SK-N-DZ (cell line): Measurements from ENCODE around the gene TWF2.

ENCODE experiments used
- DNase-seq: peaks from one replicate; pipeline ENCODE4 v3.0.0-alpha.2; 2015; ENCODE audit warnings: low spot score

Gene TWF2

GRCh38 chr3:52238193-52238760, 681 bp downstream of the TWF2 start:
- peak; percentile 38 for DNase-seq

- DNase-seq, result no peak
These were observed 1.2 kb downstream of the TWF2 start for GRCh38 chr3:52237657-52238172.

- no peak for DNase-seq
These were observed 1.8 kb downstream of the TWF2 start for GRCh38 chr3:52237006-52237656.

GRCh38 chr3:52236424-52236886, 2.5 kb downstream of the TWF2 start:
- no peak for DNase-seq

- no peak for DNase-seq
These were observed 4.2 kb downstream of the TWF2 start for GRCh38 chr3:52234516-52235447.

- DNase-seq, result no peak
These were observed 5.0 kb downstream of the TWF2 start for GRCh38 chr3:52233968-52234367.

GRCh38 chr3:52233108-52233591, 5.8 kb downstream of the TWF2 start:
- DNase-seq, result no peak

- DNase-seq, result no peak
These were observed 6.5 kb downstream of the TWF2 start for GRCh38 chr3:52232279-52233107.

- peak; percentile 39 for DNase-seq
These were observed 7.3 kb downstream of the TWF2 start for GRCh38 chr3:52231502-52232278.

GRCh38 chr3:52230889-52231499, 8.0 kb downstream of the TWF2 start:
- DNase-seq, result no peak

- DNase-seq, result no peak
These were observed 8.5 kb downstream of the TWF2 start for GRCh38 chr3:52230461-52230860.

GRCh38 chr3:52229656-52230055, 9.3 kb downstream of the TWF2 start:
- no peak for DNase-seq

GRCh38 chr3:52228751-52229291, 10.1 kb downstream of the TWF2 start:
- no peak for DNase-seq

- no peak for DNase-seq
These were observed 10.7 kb downstream of the TWF2 start for GRCh38 chr3:52228266-52228665.

- DNase-seq, result no peak
These were observed 11.2 kb downstream of the TWF2 start for GRCh38 chr3:52227766-52228165.

GRCh38 chr3:52227117-52227516, 11.8 kb downstream of the TWF2 start:
- no peak for DNase-seq

GRCh38 chr3:52226229-52226817, 12.6 kb downstream of the TWF2 start:
- DNase-seq, result no peak

- DNase-seq, result no peak
These were observed 13.3 kb downstream of the TWF2 start, which contains the start of gene TLR9 for GRCh38 chr3:52225452-52226228. Gene TLR9 (minus strand): TSS chr3:52225645. CDS start chr3:52225529, 116 bp downstream.
